ENCODE data around the gene PFDN2.

Gene PFDN2

DNA sequence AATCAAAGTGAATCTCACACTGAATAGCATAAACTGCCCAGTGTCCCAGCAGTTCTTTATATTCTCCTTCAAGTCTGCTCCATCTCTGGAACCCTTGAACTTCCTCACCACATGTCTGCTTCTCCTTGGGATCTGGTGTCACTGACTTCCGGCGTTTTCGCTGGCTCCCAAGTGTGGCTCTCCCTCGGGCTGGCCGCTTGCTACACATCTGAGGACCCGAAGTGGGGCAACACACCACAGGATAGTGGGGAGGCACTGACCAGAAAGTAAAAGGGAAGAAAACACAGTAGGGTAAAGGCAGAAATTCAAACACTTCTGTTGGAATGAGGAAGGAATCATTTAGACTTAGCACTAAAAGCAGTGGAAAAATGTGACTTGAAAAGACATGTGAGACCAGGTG, 5.1 kb upstream of the PFDN2 start:
- Histone ChIP-seq H3K4ac (ENCODE audit: low read depth in 1 of 2, low read length in 2 of 2) (no peak overlapping the region), H4K91ac (ENCODE audit: low read length) (no peak overlapping the region), H3K79me1 (replicated peaks; ENCODE audit: low read length, poor library complexity, severe bottlenecking) (peaks cover 27% of the 10 kb centered on the region), H3K9ac (ENCODE audit: low read length) (no peak overlapping the region), H2BK12ac (ENCODE audit: low read length in 2 of 2) (no peak overlapping the region), H3K36me3 (ENCODE audit: control insufficient read depth in 1 of 2, insufficient read depth in 2 of 2, low read depth in 1 of 2, low read length in 2 of 2) (peaks cover 47 to 79% of the 10 kb centered on the region in 2 experiments), H3K27me3 (ENCODE audit: control insufficient read depth in 1 of 2, insufficient read depth in 1 of 2, low read length in 2 of 2) (no peaks in the 10 kb centered on the region), H3K4me3 (ENCODE audit: insufficient read depth in 1 of 2, low read depth in 1 of 2, low read length in 2 of 2) (no peak overlapping the region), H3K14ac (ENCODE audit: low read length in 2 of 2) (no peak overlapping the region), H3K27ac (ENCODE audit: low read length, poor library complexity, severe bottlenecking) (no peak overlapping the region), H3K23ac (ENCODE audit: low read length in 2 of 2) (no peak overlapping the region), H2AK5ac (ENCODE audit: low read length, severe bottlenecking) (no peak overlapping the region), H3K4me1 (ENCODE audit: control insufficient read depth, insufficient read depth, low read depth, low read length) (peaks cover 15% of the 10 kb centered on the region), H2BK5ac (ENCODE audit: low read depth, low read length, poor library complexity, severe bottlenecking) (no peak overlapping the region), H4K8ac (ENCODE audit: low read length) (no peak overlapping the region), H2AFZ (ENCODE audit: low read depth, low read length) (no peak overlapping the region), H3K4me2 (ENCODE audit: low read length, poor library complexity, severe bottlenecking) (no peak overlapping the region), H3K18ac (ENCODE audit: low read depth in 1 of 2, low read length in 2 of 2) (no peak overlapping the region), H3K9me3 (ENCODE audit: control insufficient read depth, low read length) (no peaks in the 10 kb centered on the region), H2BK120ac (ENCODE audit: low read depth, low read length) (no peak overlapping the region), H2BK15ac (ENCODE audit: low read depth, poor library complexity, severe bottlenecking) (no peak overlapping the region)
- 94% methylated on average over 6 of the region's 6 CpGs for WGBS
- no peak for DNase-seq

GRCh38 chr1:161121834-161122233, 4.0 kb upstream of the PFDN2 start:
- H3K4ac ChIP-seq (ENCODE audit: low read depth in 1 of 2, low read length in 2 of 2) = no peak overlapping the region
- no peak overlapping the region for H2BK12ac ChIP-seq (ENCODE audit: low read length in 2 of 2)
- H4K8ac ChIP-seq (ENCODE audit: low read length) = no peak overlapping the region
- no peak overlapping the region for H3K4me3 ChIP-seq (ENCODE audit: insufficient read depth in 1 of 2, low read depth in 1 of 2, low read length in 2 of 2)
- H3K36me3 ChIP-seq (ENCODE audit: control insufficient read depth in 1 of 2, insufficient read depth in 2 of 2, low read depth in 1 of 2, low read length in 2 of 2) = peaks cover 47 to 67% of the 10 kb centered on the region in 2 experiments
- H3K9ac ChIP-seq (ENCODE audit: low read length) = no peak overlapping the region
- H3K27ac ChIP-seq (ENCODE audit: low read length, poor library complexity, severe bottlenecking) = no peak overlapping the region
- peaks cover 26% of the 10 kb centered on the region for H3K79me1 ChIP-seq (replicated peaks; ENCODE audit: low read length, poor library complexity, severe bottlenecking)
- H3K4me1 ChIP-seq (ENCODE audit: control insufficient read depth, insufficient read depth, low read depth, low read length) = peaks cover 17% of the 10 kb centered on the region
- H3K14ac ChIP-seq (ENCODE audit: low read length in 2 of 2) = no peak overlapping the region
- no peak overlapping the region for H2BK120ac ChIP-seq (ENCODE audit: low read depth, low read length)
- H3K27me3 ChIP-seq (ENCODE audit: control insufficient read depth in 1 of 2, insufficient read depth in 1 of 2, low read length in 2 of 2) = no peaks in the 10 kb centered on the region
- no peak overlapping the region for H3K23ac ChIP-seq (ENCODE audit: low read length in 2 of 2)
- no peak overlapping the region for H4K91ac ChIP-seq (ENCODE audit: low read length)
- H3K18ac ChIP-seq (ENCODE audit: low read depth in 1 of 2, low read length in 2 of 2) = no peak overlapping the region
- no peak overlapping the region for H2BK5ac ChIP-seq (ENCODE audit: low read depth, low read length, poor library complexity, severe bottlenecking)
- H2AFZ ChIP-seq (ENCODE audit: low read depth, low read length) = no peak overlapping the region
- WGBS = over 99% methylated on average over 3 of the region's 4 CpGs
- no peak overlapping the region for H2BK15ac ChIP-seq (ENCODE audit: low read depth, poor library complexity, severe bottlenecking)
- H2AK5ac ChIP-seq (ENCODE audit: low read length, severe bottlenecking) = no peak overlapping the region
- H3K4me2 ChIP-seq (ENCODE audit: low read length, poor library complexity, severe bottlenecking) = no peak overlapping the region
- no peaks in the 10 kb centered on the region for H3K9me3 ChIP-seq (ENCODE audit: control insufficient read depth, low read length)
- no peak for DNase-seq

DNA sequence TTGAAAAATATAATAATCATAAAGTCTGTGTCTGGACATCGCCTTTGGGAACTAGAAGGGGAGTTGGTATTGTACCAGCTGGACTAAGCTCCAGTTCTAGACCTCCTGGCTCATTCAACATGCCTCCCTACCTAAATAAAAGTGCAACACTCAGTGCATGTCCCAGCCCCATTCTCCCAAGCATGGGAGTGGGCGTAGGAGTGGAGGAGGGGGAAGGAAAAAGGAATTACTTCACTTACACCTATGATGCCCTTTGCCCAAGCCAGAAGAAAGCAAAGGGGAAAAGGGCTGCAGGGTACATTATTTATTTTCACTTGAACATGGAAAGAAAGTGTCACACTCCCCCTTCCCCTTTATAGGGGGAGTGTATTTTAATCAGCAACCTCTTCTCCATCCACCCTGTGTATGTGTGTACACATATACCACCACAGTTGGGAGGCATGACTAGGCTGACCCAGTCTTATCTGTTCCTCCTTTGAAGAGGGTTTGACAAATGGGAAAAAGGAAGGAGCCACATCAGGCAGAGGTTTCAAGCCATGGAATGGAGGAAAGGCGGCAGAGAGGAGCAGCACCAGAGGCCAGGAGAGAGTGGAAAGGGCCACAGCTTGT, 3.3 kb upstream of the PFDN2 start:
- no peak overlapping the region for H2BK12ac ChIP-seq (ENCODE audit: low read length in 2 of 2)
- 100% methylated on average over 1 of the region's 3 CpGs for WGBS
- peaks cover 20% of the 10 kb centered on the region for H3K4me1 ChIP-seq (ENCODE audit: control insufficient read depth, insufficient read depth, low read depth, low read length)
- H3K18ac ChIP-seq (ENCODE audit: low read depth in 1 of 2, low read length in 2 of 2) = no peak overlapping the region
- H3K4me3 ChIP-seq (ENCODE audit: insufficient read depth in 1 of 2, low read depth in 1 of 2, low read length in 2 of 2) = no peak overlapping the region
- peaks cover 26% of the 10 kb centered on the region for H3K79me1 ChIP-seq (replicated peaks; ENCODE audit: low read length, poor library complexity, severe bottlenecking)
- H2BK120ac ChIP-seq (ENCODE audit: low read depth, low read length) = no peak overlapping the region
- H3K9me3 ChIP-seq (ENCODE audit: control insufficient read depth, low read length) = no peaks in the 10 kb centered on the region
- peaks cover 47 to 63% of the 10 kb centered on the region in 2 experiments for H3K36me3 ChIP-seq (ENCODE audit: control insufficient read depth in 1 of 2, insufficient read depth in 2 of 2, low read depth in 1 of 2, low read length in 2 of 2)
- no peak overlapping the region for H2BK15ac ChIP-seq (ENCODE audit: low read depth, poor library complexity, severe bottlenecking)
- H3K27me3 ChIP-seq (ENCODE audit: control insufficient read depth in 1 of 2, insufficient read depth in 1 of 2, low read length in 2 of 2) = no peaks in the 10 kb centered on the region
- H4K91ac ChIP-seq (ENCODE audit: low read length) = no peak overlapping the region
- H3K4me2 ChIP-seq (ENCODE audit: low read length, poor library complexity, severe bottlenecking) = no peak overlapping the region
- no peak overlapping the region for H3K27ac ChIP-seq (ENCODE audit: low read length, poor library complexity, severe bottlenecking)
- H2BK5ac ChIP-seq (ENCODE audit: low read depth, low read length, poor library complexity, severe bottlenecking) = no peak overlapping the region
- H3K4ac ChIP-seq (ENCODE audit: low read depth in 1 of 2, low read length in 2 of 2) = no peak overlapping the region
- no peak overlapping the region for H3K14ac ChIP-seq (ENCODE audit: low read length in 2 of 2)
- no peak overlapping the region for H3K23ac ChIP-seq (ENCODE audit: low read length in 2 of 2)
- H4K8ac ChIP-seq (ENCODE audit: low read length) = no peak overlapping the region
- no peak overlapping the region for H2AK5ac ChIP-seq (ENCODE audit: low read length, severe bottlenecking)
- DNase-seq = no peak
- no peak overlapping the region for H3K9ac ChIP-seq (ENCODE audit: low read length)
- no peak overlapping the region for H2AFZ ChIP-seq (ENCODE audit: low read depth, low read length)

DNA sequence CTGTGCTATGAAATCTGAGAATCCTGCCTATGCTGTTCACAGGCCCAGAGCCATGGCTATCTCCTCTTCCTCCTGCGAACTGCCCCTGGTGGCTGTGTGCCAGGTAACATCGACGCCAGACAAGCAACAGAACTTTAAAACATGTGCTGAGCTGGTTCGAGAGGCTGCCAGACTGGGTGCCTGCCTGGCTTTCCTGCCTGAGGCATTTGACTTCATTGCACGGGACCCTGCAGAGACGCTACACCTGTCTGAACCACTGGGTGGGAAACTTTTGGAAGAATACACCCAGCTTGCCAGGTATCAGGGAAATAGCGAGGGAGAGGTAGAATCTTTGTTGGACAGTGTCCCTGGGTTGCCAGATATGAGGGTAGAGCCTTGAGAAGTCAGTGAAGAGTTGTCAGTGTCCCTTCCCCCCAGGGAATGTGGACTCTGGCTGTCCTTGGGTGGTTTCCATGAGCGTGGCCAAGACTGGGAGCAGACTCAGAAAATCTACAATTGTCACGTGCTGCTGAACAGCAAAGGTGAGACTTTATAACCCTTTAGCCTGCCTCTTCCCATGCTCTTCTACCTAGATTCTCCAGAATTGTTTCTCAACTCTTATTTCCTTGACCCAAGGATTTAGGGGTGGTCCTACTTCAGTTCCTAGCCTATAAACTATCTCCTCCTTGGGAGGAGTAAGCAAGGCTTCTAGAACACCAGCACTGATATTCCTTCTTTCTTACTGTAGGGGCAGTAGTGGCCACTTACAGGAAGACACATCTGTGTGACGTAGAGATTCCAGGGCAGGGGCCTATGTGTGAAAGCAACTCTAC, 1.5 kb upstream of the PFDN2 start:
- Histone ChIP-seq H3K4ac (ENCODE audit: low read depth in 1 of 2, low read length in 2 of 2) (no peak overlapping the region), H3K27ac (ENCODE audit: low read length, poor library complexity, severe bottlenecking) (peak overlapping the region; percentile 95), H3K27me3 (ENCODE audit: control insufficient read depth in 1 of 2, insufficient read depth in 1 of 2, low read length in 2 of 2) (no peaks in the 10 kb centered on the region), H3K9ac (ENCODE audit: low read length) (peak overlapping the region; percentile 100), H2BK5ac (ENCODE audit: low read depth, low read length, poor library complexity, severe bottlenecking) (no peak overlapping the region), H2BK120ac (ENCODE audit: low read depth, low read length) (no peak overlapping the region), H3K4me2 (ENCODE audit: low read length, poor library complexity, severe bottlenecking) (peak overlapping the region; percentile 61), H3K23ac (ENCODE audit: low read length in 2 of 2) (no peak overlapping the region), H3K18ac (ENCODE audit: low read depth in 1 of 2, low read length in 2 of 2) (peak overlapping the region; percentile 14 to 46), H3K4me1 (ENCODE audit: control insufficient read depth, insufficient read depth, low read depth, low read length) (peaks cover 25% of the 10 kb centered on the region), H2BK15ac (ENCODE audit: low read depth, poor library complexity, severe bottlenecking) (no peak overlapping the region), H3K4me3 (ENCODE audit: insufficient read depth in 1 of 2, low read depth in 1 of 2, low read length in 2 of 2) (peak overlapping the region in 1 of 2 experiments; percentile 100), H3K79me1 (replicated peaks; ENCODE audit: low read length, poor library complexity, severe bottlenecking) (peaks cover 25% of the 10 kb centered on the region), H2AFZ (ENCODE audit: low read depth, low read length) (no peak overlapping the region), H2BK12ac (ENCODE audit: low read length in 2 of 2) (peak overlapping the region in 1 of 2 experiments; percentile 31), H4K91ac (ENCODE audit: low read length) (no peak overlapping the region), H4K8ac (ENCODE audit: low read length) (peak overlapping the region; percentile 22), H3K14ac (ENCODE audit: low read length in 2 of 2) (peak overlapping the region in 1 of 2 experiments; percentile 36), H3K36me3 (ENCODE audit: control insufficient read depth in 1 of 2, insufficient read depth in 2 of 2, low read depth in 1 of 2, low read length in 2 of 2) (peaks cover 42 to 60% of the 10 kb centered on the region in 2 experiments), H3K9me3 (ENCODE audit: control insufficient read depth, low read length) (no peaks in the 10 kb centered on the region), H2AK5ac (ENCODE audit: low read length, severe bottlenecking) (peak overlapping the region; percentile 41)
- DNase-seq = peak; percentile 88
- whole genome bisulfite sequencing = 70% methylated on average over 10 of the region's 10 CpGs

All from mesenchymal stem cell (in vitro differentiated cells and primary cell).